ENCODE results near the gene PHF5A. TPM values are rescaled to one million over a fixed set of nuclear protein-coding genes. Genes with fewer than 3 reads are reported as not detected.

The PHF5A gene
- polyA plus RNA-seq, 1 experiment = 44.3 TPM

DNA sequence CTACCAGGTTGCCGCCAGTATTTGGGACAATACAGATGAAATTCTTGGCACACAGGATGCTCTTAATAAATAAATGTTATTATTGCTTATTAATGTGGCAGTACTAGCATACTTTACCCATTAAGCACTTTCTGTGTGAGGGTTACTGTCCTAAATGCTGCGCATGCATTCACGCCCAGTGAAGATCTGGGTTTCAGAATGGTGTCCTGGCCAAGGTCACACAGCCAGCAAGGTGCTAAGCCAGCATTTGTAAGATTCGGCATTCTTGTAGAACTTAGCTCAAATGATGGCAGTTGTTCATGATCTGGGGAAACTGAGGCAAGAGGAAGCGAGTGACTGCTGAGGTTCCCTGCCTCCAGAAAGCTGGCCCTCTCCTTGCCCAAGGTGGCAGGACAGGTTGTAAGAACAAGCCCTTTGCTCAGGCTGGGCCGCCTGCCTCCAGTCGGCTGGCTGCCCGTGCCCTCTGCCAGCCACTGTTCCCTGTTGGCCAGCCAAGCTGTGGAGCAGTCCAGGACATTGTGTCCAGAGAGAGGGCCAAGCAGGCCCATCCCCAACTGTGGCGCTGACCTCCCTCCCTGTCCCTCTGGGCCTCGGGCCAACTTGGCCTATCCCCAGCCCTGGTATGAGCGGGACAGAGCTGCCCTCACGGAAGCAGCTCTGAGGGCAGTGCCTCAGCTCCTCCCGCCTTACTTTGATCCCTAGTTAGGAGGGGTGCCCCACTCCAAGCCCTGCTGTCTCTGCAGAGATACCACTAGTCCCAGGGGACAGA is 50.7 kb downstream of the PHF5A start:
- TF ChIP-seq, protein P1, sequence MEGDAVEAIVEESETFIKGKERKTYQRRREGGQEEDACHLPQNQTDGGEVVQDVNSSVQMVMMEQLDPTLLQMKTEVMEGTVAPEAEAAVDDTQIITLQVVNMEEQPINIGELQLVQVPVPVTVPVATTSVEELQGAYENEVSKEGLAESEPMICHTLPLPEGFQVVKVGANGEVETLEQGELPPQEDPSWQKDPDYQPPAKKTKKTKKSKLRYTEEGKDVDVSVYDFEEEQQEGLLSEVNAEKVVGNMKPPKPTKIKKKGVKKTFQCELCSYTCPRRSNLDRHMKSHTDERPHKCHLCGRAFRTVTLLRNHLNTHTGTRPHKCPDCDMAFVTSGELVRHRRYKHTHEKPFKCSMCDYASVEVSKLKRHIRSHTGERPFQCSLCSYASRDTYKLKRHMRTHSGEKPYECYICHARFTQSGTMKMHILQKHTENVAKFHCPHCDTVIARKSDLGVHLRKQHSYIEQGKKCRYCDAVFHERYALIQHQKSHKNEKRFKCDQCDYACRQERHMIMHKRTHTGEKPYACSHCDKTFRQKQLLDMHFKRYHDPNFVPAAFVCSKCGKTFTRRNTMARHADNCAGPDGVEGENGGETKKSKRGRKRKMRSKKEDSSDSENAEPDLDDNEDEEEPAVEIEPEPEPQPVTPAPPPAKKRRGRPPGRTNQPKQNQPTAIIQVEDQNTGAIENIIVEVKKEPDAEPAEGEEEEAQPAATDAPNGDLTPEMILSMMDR (IDR thresholded peaks at IDR 0.05; ENCODE audit: insufficient read depth, low read depth, low read length) = no peak
- H3K36me3 ChIP-seq (ENCODE audit: control insufficient read depth, insufficient read depth, low read length) = no peaks in the 10 kb centered on the region
- ChIA-PET POLR2A (no interaction called here), CTCF (interaction anchor here (0.6 to 1.2 kb wide), 2 partner anchors 14 to 219 kb away, joined by 3 to 5 read pairs; no protein-coding TSS in a partner anchor)
- no peak for DNase-seq (ENCODE audit: low read depth)
- no peak overlapping the region for H3K4me3 ChIP-seq (ENCODE audit: low read depth, low read length)
- no peaks in the 10 kb centered on the region for H3K27me3 ChIP-seq (ENCODE audit: control insufficient read depth, insufficient read depth, low read length)

DNA sequence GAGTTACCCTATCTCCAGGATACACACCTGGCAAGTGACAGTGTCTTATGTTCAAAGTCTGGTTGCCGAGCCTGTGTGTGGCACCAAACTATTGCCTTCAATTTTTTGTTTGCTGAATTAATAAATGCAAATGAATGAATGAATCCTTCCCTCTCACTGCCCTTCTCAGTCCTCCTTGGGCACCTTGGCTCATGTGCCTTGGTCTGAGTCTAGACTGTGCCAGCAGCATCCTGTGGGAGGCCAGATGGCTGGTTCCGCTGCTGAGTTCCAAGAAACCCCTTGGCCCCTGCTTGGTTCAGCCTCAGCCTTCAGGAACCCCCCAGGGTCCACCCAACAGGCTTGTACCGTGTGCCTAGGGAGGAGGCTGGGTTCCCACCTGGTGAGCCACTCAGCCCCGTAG is 52.9 kb downstream of the PHF5A start:
- Histone ChIP-seq H3K27me3 (ENCODE audit: control insufficient read depth, insufficient read depth, low read length) (no peaks in the 10 kb centered on the region), H3K4me3 (ENCODE audit: low read depth, low read length) (no peak overlapping the region), H3K36me3 (ENCODE audit: control insufficient read depth, insufficient read depth, low read length) (no peaks in the 10 kb centered on the region)
- TF ChIP-seq, protein P1 (IDR thresholded peaks at IDR 0.05; ENCODE audit: insufficient read depth, low read depth, low read length) = no peak
- POLR2A ChIA-PET = no interaction called here
- DNase-seq (ENCODE audit: low read depth) = no peak
- CTCF ChIA-PET = interaction anchor here (0.8 kb wide), 1 partner anchor 112 kb away, joined by 4 read pairs; no protein-coding TSS in a partner anchor

DNA sequence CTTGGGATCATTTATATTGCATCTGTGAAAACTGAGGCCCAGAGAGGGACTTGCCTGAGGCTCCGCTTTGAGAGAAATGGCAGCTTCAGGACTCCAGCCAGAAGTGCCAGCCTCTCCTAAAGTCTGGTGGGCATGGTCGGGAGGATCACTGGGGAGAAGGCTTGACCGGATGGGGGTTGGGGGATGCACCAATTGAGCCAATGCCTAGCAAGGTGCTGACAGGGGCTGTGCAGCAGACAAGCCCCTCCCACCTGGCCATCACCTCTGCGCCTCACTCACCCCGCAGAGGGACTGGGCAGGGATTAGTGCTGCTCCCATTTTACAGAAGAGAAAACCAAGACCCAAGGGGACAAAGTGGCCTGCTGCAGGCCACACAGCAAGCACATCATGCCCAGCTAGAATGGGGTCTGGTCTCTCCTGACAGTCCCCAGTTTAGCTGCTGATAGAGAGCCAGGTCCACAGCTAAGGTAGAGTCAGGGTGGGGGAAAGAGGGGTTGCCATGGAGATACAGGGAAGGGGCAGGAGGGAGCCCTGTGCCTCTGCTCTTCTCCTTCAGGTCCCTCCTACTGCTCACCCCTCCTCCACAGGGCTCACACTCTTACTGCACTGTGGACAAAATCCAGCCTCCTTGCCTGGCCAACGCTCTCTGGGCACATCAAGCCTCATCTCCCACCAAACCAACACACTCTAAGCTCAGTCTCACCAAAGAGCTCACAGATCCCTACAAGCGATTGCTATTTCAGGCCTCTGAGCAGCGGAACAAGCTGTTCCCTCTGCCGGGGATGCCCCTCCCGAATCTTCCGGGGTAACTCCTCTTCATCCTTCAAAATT is 57.3 kb downstream of the PHF5A start:
- ChIA-PET CTCF (interaction anchor here (0.6 to 1.6 kb wide), 5 partner anchors 43 to 133 kb away, joined by 3 to 4 read pairs (median 3); partner anchors contain the start of gene POLR3H), POLR2A (no interaction called here)
- TF ChIP-seq, protein P1 (IDR thresholded peaks at IDR 0.05; ENCODE audit: insufficient read depth, low read depth, low read length) = no peak
- H3K36me3 ChIP-seq (ENCODE audit: control insufficient read depth, insufficient read depth, low read length) = no peaks in the 10 kb centered on the region
- no peak for DNase-seq (ENCODE audit: low read depth)
- no peak overlapping the region for H3K4me3 ChIP-seq (ENCODE audit: low read depth, low read length)
- H3K27me3 ChIP-seq (ENCODE audit: control insufficient read depth, insufficient read depth, low read length) = no peaks in the 10 kb centered on the region

DNA sequence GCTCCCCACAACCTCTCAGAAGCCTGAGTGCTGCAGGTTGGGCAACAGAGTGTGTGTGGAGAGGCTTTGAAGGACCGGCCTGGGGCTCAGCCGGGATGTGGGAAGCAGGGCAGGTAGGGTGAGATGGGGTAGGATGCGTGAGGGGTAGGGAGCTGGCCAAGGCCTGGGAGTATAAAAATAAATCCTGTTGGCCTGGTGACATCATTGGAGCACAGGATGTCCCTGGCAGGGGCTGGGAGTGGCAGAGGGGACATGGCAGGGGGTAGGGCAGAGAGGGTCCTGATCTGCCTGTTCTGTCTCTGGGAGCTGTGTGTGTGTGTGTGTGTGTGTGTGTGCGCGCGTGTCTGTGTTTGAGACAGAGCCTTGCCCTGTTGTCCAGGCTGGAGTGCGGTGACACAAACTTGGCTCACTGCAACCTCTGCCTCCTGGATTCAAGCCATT is 58.2 kb downstream of the PHF5A start:
- no peaks in the 10 kb centered on the region for H3K27me3 ChIP-seq (ENCODE audit: control insufficient read depth, insufficient read depth, low read length)
- no peak for DNase-seq (ENCODE audit: low read depth)
- no peak overlapping the region for H3K4me3 ChIP-seq (ENCODE audit: low read depth, low read length)
- ChIA-PET POLR2A (interaction anchor here (0.6 kb wide), 1 partner anchor 114 kb away, joined by 3 read pairs; no protein-coding TSS in a partner anchor), CTCF (interaction anchor here (0.8 to 1.3 kb wide), 4 partner anchors 54 to 133 kb away, joined by 3 to 4 read pairs (median 3); partner anchors contain the start of gene POLR3H)
- H3K36me3 ChIP-seq (ENCODE audit: control insufficient read depth, insufficient read depth, low read length) = no peaks in the 10 kb centered on the region
- TF ChIP-seq, protein P1 (IDR thresholded peaks at IDR 0.05; ENCODE audit: insufficient read depth, low read depth, low read length) = no peak

Other genes starting within 250 kb of the PHF5A start
- 0.51 and 0.70 TPM in 2 replicates for gene CHADL, start 227.8 kb downstream of the PHF5A start, polyA plus RNA-seq (2011; rRNA removed)
- 88.5 and 145 TPM in 2 replicates for gene RANGAP1, start 182.5 kb downstream of the PHF5A start, polyA plus RNA-seq (2011; rRNA removed)
- gene ZC3H7B, start 167.2 kb downstream of the PHF5A start, polyA plus RNA-seq (2011; rRNA removed) = 39.9 and 59.4 TPM in 2 replicates
- gene TEF, start 86.8 kb downstream of the PHF5A start, polyA plus RNA-seq (2011; rRNA removed) = 21.0 and 28.7 TPM in 2 replicates
- 16.6 and 24.3 TPM in 2 replicates for gene TOB2, start 21.9 kb downstream of the PHF5A start, polyA plus RNA-seq (2011; rRNA removed)
- gene ACO2, start 425 bp upstream of the PHF5A start, polyA plus RNA-seq (2011; rRNA removed) = 20.5 and 60.5 TPM in 2 replicates
- gene POLR3H, start 75.8 kb upstream of the PHF5A start, polyA plus RNA-seq (2011; rRNA removed) = 39.4 and 52.5 TPM in 2 replicates
- 7.1 and 14.0 TPM in 2 replicates for gene CSDC2, start 92.3 kb upstream of the PHF5A start, polyA plus RNA-seq (2011; rRNA removed)
- gene PMM1, start 121.1 kb upstream of the PHF5A start, polyA plus RNA-seq (2011; rRNA removed) = 70.7 and 109 TPM in 2 replicates
- gene DESI1, start 152.4 kb upstream of the PHF5A start, polyA plus RNA-seq (2011; rRNA removed) = 33.3 and 35.7 TPM in 2 replicates
- gene XRCC6, start 152.6 kb upstream of the PHF5A start, polyA plus RNA-seq (2011; rRNA removed) = 105 and 137 TPM in 2 replicates
- gene SNU13, start 220.2 kb upstream of the PHF5A start, polyA plus RNA-seq (2011; rRNA removed) = 288 and 327 TPM in 2 replicates
- 3.2 and 3.8 TPM in 2 replicates for gene MEI1, start 230.8 kb upstream of the PHF5A start, polyA plus RNA-seq (2011; rRNA removed)

All from BJ (cell line).